ENCODE measurements around the gene PCDH8.

GRCh38 chr13:52879950-52880741, 31.7 kb upstream of the PCDH8 start:
- no peak for TF ChIP-seq CTCF (IDR thresholded peaks at IDR 0.05)
- TF ChIP-seq POLR2A (IDR thresholded peaks at IDR 0.05), result no peak
